Uterine smooth muscle cell (primary cell): Measurements from ENCODE around the gene RNF135. TPM values are rescaled to one million over a fixed set of nuclear protein-coding genes. Genes with fewer than 3 reads are reported as not detected.

Source experiments
- total RNA-seq: library from RNA; depleted of rRNA; stranded (reverse); fragments of >200 nt; gene quantifications from 2 replicates; pipeline ENCODE4 v1.2.3, GENCODE V29; 2014

The RNF135 gene, protein sequence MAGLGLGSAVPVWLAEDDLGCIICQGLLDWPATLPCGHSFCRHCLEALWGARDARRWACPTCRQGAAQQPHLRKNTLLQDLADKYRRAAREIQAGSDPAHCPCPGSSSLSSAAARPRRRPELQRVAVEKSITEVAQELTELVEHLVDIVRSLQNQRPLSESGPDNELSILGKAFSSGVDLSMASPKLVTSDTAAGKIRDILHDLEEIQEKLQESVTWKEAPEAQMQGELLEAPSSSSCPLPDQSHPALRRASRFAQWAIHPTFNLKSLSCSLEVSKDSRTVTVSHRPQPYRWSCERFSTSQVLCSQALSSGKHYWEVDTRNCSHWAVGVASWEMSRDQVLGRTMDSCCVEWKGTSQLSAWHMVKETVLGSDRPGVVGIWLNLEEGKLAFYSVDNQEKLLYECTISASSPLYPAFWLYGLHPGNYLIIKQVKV
- total RNA-seq: 8.3 and 9.9 TPM in 2 replicates

DNA sequence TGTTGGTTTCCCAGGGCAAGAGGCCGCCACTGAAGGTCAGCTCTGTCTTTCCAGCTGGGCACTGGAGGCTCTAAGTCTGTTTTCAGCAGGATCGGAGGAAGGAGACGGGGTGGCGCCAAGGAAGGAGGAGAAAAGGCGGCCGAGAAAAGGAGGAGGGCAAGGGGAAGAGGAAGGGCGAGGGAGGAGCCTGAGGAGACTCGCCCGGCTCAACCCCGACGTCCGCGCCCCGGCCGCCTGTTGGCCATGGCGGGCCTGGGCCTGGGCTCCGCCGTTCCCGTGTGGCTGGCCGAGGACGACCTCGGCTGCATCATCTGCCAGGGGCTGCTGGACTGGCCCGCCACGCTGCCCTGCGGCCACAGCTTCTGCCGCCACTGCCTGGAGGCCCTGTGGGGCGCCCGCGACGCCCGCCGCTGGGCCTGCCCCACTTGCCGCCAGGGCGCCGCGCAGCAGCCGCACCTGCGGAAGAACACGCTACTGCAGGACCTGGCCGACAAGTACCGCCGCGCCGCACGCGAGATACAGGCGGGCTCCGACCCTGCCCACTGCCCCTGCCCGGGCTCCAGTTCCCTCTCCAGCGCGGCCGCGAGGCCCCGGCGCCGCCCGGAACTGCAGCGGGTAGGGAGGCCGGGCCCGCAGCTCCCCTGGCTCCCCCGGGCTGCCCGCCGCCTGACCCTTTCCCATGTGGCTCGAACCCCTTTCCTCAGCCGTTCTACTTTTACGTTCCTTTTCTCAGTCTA lies at the start of gene RNF135:
TSS of gene RNF135 (plus strand) at position 209 of the 737 bp plus-strand sequence. CDS start at position 244, 35 bp downstream.

DNA sequence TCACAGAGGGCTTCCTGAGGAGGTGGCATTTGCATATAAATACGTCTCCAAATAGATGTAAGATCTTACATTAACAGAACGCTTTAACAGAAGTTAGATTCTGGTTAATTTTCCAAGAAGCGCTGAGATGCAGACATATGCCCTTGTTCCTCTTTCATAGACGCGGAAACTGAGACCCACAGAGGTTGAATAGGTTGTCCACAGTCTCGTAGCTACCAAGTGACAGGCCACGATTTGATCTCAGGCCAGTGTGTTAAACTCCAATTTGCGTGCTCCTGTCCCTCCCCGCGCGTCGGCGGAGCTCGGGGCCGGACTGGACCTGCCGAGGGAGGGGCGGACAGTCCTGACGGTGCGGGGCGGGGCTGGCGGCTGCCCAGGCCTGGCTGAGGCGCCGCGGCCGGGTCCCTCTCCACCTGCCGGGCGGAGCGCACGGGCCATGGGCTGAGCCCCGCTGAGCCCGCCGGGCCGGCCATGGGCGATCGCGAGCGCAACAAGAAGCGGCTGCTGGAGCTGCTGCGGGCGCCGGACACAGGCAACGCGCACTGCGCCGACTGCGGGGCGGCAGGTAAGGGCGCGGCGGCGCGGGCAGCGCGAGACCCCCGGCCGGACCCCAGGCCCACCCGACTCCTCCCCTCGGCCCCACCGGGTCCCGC lies 49.2 kb upstream of the RNF135 start, which contains the start of gene ADAP2:
TSS of gene ADAP2 (plus strand) at position 402 of the 653 bp plus-strand sequence. CDS start at position 472, 70 bp downstream.

Other genes with a start within 250 kb of the RNF135 start
- 20.7 and 28.2 TPM in 2 replicates for gene CRLF3, start 146.3 kb upstream of the RNF135 start, total RNA-seq
- gene ATAD5, start 139.1 kb upstream of the RNF135 start, total RNA-seq: 1.7 and 5.8 TPM in 2 replicates
- gene TEFM, start 64.8 kb upstream of the RNF135 start, total RNA-seq: 13.6 and 16.8 TPM in 2 replicates
- gene ADAP2, start 49.1 kb upstream of the RNF135 start, total RNA-seq: 1.1 and 3.0 TPM in 2 replicates
- gene NF1, start 123.9 kb downstream of the RNF135 start, total RNA-seq: 66.2 and 68.1 TPM in 2 replicates